Activated effector memory CD4-positive, alpha-beta T cell treated with anti-CD3 and anti-CD28 coated beads, Interleukin-2, amount 50 U/mL, for 16 hours (primary cell): ENCODE measurements around the gene DUSP9.
"Not testable (repeated sequence)": the region's sequence is repeated elsewhere in the genome, so short reads cannot be mapped to it uniquely, and the experiment has no call there.

ENCODE experiments used
- DNase-seq: peaks from one replicate; pipeline ENCODE4 v3.0.0-alpha.2; 2020

The DUSP9 gene

GRCh38 chrX:153674219-153674851, 27.3 kb downstream of the DUSP9 start:
- no peak for DNase-seq

DNA sequence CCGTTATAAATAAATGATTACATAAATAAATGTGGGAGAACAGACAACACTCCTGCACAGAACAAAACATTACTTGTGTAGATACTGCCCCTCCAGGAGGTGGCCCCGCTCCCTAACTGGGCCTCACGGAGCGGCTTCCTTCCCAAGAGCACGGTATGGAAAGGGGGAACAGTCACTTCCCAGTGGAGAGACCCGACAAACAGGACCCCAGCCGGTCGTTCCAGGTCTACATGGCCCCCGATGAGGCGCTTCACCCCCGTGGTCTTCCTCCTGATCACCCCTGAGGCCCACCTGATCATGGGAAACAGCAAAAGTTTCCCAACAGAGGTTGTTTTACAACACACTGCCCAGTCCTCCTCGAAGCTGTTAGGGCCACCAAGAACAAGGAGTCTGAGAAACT, 34.2 kb downstream of the DUSP9 start:
- no peak for DNase-seq

GRCh38 chrX:153683486-153683885, 36.5 kb downstream of the DUSP9 start:
- not testable (repeated sequence) for DNase-seq

DNA sequence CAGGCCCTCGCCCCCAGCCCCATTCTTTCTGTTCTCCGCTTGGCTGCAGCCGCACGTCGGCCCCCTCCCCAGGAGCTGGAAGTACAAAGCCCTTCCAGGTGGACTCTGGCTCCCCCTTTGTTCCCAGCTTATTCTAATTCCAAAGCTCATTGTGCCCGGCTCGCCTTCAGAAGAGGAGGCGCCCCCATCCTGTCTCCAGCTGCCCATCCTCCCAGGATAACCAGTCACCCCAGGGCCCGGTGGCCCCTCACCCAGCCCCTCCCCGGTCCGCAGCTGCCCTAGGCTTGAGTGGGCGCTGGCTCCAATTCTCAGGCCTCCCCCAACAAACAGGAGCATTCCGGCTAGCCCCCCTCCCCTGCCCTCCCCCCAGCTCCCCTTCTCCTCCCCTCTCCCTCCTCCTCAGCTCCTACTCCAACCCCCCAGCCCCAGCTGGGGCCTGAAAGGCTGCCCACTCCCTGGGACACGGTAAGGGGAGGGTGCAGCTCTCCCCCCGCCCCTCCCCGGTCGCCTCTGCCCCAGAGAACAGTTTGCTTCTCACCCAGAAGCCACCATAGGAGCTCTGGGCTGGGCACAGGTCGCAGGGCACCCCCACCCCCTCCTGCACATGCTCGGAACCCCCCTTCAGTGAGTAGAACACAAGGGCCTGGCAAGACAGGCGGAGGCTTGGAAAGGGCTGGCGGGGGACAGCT, 37.6 kb downstream of the DUSP9 start:
- peak; percentile 5 for DNase-seq

DNA sequence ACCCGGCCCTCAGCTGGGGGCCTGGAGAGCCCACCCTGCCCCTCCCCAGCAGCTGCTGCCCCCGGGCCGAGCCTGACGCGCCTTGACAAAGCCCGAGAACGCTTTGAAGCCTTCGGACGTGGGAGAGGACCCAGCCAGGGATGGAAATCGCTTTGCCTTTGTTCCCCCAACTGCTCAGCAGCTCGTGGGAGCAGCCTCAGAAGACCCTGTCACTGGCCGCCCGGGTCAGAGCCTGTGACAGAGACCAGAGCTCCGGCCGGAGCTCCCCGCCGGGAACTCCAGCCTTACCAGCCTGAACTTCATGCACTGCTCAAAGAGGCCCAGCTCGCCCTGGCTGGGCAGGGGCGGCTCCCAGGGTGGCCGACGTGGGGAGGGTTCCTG, 38.1 kb downstream of the DUSP9 start:
- DNase-seq, result no peak

DNA sequence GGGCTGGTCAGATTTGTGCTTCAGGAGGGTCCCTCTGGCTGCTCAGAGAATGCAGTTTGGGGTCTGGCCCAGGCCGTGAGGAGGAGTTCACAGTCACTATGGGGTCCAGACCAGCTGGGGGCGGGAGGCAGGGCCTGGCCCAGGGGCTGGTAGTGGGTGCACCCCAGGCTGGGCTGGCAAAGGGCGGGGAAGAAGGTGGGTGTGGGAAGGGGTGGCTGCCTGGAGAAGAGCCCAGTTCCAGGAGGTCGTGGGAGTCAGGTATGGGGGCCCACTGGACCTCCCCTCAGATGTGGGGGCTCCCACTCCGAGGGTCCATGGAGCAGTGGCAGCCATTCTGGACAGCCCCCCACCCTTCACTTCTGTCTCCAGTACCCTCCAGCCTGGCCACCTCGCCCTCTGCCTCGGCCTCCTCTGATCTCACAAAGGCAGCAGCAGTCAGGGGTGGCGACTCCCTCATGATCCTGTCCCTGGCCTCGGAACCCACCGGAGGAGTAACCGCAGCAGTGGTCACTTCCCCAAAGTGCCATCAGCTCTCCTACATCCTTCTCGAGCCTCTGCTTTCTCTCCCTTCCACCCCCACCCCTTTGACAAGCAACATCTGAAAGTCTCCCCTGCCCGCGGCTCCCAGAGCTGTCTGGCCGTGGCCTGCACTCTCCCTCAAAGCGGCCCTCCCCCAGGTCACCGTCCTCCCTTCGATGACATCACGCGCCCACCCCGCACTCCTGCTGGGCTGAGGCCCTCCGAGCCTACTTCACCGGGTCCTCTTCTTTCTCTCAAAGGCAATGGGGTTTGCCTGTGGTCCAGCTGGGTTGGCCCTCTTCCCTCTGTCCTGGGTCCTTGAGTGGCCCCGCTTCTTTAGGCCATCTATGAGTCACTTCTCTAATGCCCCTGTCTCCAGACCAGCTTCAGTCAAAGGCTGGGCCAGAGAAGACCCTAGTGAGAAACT, 39.0 kb downstream of the DUSP9 start:
- no peak for DNase-seq

DNA sequence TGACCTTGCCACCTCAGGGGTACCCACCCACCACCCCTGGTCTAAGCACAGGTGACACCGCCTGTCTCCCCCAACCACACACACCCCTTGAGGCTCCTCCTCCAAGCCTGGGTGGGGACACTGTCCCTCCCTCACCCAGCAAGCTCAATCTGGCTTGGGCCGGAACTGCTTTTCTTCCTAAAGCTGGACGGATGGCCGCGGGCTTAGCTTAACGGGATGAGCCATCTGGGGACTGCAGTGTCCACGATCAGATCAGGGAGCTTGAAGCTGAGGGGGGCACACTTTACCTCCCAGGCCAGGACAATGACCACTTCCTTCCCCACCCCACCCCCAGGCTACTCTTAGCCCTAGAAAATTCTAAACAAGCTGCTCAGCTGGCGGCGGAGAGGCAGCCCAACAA, 39.7 kb downstream of the DUSP9 start:
- DNase-seq, result no peak

DNA sequence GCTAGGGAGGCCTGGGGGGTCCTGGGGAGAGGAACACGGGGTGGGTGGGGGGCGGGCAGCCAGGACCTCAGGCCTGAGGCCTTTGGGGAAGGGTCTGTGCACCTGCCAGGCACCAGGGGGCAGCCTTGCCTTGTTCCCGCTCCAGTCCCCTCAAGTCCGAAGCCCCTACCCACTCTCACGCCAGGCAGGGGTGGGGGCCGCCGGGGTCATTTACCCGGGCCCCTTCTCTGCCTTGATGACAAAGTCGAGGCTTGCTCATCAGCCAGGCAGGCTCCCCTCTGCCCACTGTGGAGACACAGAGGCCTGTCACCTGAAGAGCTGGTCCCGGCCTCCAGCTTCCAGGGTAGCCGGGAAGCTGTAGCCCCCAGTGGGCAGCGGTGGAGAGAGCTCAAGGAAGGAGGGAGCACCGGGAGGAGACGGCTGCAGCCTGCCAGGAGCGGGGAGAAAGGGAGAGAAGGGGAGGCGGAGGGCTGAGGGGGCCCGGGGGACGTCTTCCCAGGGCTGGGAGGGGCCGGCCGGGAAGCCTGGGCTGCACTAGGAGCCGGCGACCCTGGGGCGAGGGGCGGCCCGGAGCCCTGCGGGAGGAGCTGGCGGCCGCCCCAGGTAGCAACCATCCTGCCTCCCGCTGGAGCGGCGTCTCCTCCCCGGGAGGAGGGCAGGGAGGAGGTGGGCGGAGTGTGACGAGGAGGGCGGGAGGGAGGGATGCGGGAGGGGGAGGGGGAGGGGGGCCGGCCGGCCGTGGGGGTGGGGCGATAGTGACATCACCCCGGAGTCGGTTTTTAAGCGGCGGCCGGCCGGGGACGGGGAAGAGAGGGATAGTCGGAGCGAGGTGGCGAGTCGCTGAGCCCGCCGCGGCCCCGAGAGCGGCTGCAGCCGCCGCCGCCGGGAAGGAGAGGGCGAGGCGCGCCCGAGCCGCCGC, 40.4 kb downstream of the DUSP9 start, which contains the start of gene SLC6A8:
SLC6A8 (plus strand) TSS at position 806 of the 919 bp plus-strand sequence. CDS start 649 bp downstream, outside the sequence.
- DNase-seq, result peak; percentile 77

- no peak for DNase-seq
Measured at GRCh38 chrX:153688071-153688470, 41.1 kb downstream of the DUSP9 start.

DNA sequence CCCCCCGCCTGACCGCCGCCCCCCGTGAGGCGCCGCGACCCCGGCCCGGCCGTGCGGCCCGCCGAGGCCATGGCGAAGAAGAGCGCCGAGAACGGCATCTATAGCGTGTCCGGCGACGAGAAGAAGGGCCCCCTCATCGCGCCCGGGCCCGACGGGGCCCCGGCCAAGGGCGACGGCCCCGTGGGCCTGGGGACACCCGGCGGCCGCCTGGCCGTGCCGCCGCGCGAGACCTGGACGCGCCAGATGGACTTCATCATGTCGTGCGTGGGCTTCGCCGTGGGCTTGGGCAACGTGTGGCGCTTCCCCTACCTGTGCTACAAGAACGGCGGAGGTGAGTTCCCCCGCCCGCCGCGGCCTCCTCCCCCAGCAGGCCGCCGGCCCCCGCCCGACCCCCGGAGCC, 41.5 kb downstream of the DUSP9 start:
- DNase-seq, result no peak

GRCh38 chrX:153688911-153689590, 42.0 kb downstream of the DUSP9 start:
- no peak for DNase-seq

GRCh38 chrX:153689654-153690465, 42.9 kb downstream of the DUSP9 start:
- DNase-seq, result no peak

- no peak for DNase-seq
Measured at GRCh38 chrX:153690466-153690865, 43.5 kb downstream of the DUSP9 start.

DNA sequence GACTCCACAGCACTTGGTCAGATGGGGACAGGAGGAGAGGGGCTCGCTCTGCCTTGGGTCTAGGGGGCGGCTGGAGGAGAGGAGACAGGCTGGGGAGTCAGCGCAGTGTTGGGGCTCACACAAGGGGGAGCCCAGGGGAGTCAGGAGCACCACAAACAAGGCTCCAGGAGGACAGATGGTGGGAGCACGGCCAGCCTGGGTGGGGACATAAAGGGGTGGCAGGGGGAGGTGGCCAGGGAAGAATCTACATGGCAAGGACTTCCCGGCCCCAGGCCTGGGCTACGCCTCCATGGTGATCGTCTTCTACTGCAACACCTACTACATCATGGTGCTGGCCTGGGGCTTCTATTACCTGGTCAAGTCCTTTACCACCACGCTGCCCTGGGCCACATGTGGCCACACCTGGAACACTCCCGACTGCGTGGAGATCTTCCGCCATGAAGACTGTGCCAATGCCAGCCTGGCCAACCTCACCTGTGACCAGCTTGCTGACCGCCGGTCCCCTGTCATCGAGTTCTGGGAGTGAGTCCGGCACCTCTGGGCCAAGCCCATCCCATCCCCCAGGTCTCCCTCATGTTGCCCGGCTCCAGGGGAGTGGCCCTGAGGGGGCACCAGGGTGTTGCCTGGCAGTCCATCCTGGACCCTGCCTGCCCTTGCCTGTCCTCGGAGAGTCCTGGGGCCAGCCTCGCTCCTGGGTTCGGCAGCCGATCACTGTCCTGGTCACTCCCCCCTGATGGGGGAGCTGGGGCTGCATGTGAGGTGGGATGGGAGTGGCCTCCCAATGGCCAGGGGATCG, 44.2 kb downstream of the DUSP9 start:
- DNase-seq, result not testable (repeated sequence)

DNA sequence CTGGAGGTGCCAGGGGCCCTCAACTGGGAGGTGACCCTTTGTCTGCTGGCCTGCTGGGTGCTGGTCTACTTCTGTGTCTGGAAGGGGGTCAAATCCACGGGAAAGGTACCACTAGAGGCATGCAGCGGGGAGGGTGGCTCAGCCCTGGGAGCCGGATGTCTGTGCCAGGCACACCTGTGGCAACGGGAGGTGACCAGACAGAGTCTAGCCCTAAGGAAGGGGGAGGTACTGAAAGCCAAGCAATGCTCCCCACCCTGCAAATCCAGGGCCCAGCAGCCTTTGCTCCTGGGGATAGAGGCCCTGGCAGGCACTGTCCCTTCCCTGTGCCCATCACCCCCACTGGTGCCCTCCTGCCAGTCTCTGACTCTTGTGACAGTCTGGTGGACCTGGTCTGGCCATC, 45.0 kb downstream of the DUSP9 start:
- no peak for DNase-seq

DNA sequence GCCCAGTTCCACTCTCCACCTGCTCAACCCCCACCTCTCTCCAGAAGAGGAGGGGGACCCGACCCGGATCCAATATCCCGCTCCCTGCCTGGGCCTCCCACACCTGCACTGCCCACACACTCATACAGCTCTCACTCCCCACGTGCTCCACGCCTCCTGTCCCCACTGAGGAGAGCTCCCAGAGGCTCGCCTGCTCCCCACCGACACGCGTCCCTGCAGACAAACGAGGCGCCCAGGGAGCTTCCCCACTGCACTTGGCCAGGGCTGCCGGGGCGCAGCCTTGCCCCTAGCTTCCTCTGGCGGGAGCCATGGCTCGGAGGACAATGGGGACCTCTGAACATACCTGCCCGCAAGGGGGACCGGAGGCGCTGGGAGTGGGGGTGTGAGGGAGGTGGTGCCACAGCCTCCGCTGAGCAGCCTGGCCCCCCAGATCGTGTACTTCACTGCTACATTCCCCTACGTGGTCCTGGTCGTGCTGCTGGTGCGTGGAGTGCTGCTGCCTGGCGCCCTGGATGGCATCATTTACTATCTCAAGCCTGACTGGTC, 45.7 kb downstream of the DUSP9 start:
- DNase-seq, result no peak

- DNase-seq, result no peak
Measured at GRCh38 chrX:153693216-153694086, 46.4 kb downstream of the DUSP9 start.

GRCh38 chrX:153694256-153694655, 47.3 kb downstream of the DUSP9 start:
- not testable (repeated sequence) for DNase-seq
